Measurements from ENCODE around the gene LPP.

DNA sequence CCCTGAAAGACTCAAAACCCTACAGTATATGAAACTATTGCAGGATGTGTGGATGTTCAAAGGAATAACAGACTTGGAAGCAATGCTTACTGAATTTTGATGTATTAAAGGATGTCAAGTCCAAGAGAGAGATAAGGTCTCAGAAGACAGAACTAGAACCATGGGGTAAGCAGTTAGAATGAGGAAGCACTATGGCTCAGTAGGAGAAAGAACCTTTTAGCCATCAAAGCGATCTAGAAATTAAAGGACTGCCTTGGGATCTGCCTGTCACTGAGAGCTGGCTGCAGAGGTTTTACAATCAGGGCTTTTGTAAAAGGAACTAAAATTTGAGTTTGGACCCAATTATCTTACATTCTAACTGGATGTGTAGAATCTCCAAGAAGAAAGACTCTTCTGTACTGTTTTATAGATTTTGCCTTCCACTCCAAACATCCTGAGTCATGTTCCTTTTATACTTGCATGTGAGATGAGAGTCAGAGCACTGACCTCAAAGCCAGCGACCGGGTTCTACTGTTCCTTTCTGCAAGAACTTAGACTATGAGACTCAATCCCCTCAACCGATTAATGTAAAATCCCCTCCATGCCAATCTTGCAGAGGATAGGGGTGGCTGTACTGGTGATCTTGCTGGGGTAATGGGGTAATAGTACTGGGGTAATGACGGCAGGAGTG is 605.5 kb downstream of the LPP start:
- no peak for TF ChIP-seq JUND (IDR thresholded peaks at IDR 0.05; ENCODE audit: low read depth, low read length)
- TF ChIP-seq, protein P1, sequence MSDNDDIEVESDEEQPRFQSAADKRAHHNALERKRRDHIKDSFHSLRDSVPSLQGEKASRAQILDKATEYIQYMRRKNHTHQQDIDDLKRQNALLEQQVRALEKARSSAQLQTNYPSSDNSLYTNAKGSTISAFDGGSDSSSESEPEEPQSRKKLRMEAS (IDR thresholded peaks at IDR 0.05; ENCODE audit: low read depth, low read length), result no peak

Data from GM12878 (cell line).